DMS153 (cell line): Measurements from ENCODE around the gene ATP11C.
"Not testable (repeated sequence)": the region's sequence is repeated elsewhere in the genome, so short reads cannot be mapped to it uniquely, and the experiment has no call there.

Experiments used
- DNase-seq: peaks from one replicate; lab custom pipeline; 2025; lab: John Stamatoyannopoulos, UW

Gene ATP11C

GRCh38 chrX:139924069-139924695 is 8.7 kb downstream of the ATP11C start:
- no peak for DNase-seq

- not testable (repeated sequence) for DNase-seq
Observed at GRCh38 chrX:139921142-139921541, 11.7 kb downstream of the ATP11C start.

- DNase-seq = no peak
Observed at GRCh38 chrX:139920316-139920715, 12.5 kb downstream of the ATP11C start.

- no peak for DNase-seq
Observed at GRCh38 chrX:139914421-139914820, 18.4 kb downstream of the ATP11C start.

GRCh38 chrX:139909712-139910111 is 23.1 kb downstream of the ATP11C start:
- DNase-seq = no peak

GRCh38 chrX:139907078-139907477 is 25.8 kb downstream of the ATP11C start:
- no peak for DNase-seq

GRCh38 chrX:139905743-139906142 is 27.1 kb downstream of the ATP11C start:
- DNase-seq = no peak

- no peak for DNase-seq
Observed at GRCh38 chrX:139905051-139905450, 27.8 kb downstream of the ATP11C start.

- no peak for DNase-seq
Observed at GRCh38 chrX:139903210-139903609, 29.6 kb downstream of the ATP11C start.

- no peak for DNase-seq
Observed at GRCh38 chrX:139902559-139902958, 30.3 kb downstream of the ATP11C start.

- no peak for DNase-seq
Observed at GRCh38 chrX:139898334-139898733, 34.5 kb downstream of the ATP11C start.

GRCh38 chrX:139892512-139892911 is 40.3 kb downstream of the ATP11C start:
- DNase-seq = no peak

- no peak for DNase-seq
Observed at GRCh38 chrX:139890991-139891700, 41.7 kb downstream of the ATP11C start.

GRCh38 chrX:139889760-139890159 is 43.1 kb downstream of the ATP11C start:
- DNase-seq = no peak

- DNase-seq = no peak
Observed at GRCh38 chrX:139883984-139884383, 48.9 kb downstream of the ATP11C start.

GRCh38 chrX:139882299-139882698 is 50.6 kb downstream of the ATP11C start:
- no peak for DNase-seq

GRCh38 chrX:139881572-139881971 is 51.3 kb downstream of the ATP11C start:
- DNase-seq = no peak

GRCh38 chrX:139881130-139881529 is 51.7 kb downstream of the ATP11C start:
- no peak for DNase-seq

GRCh38 chrX:139877710-139878414 is 55.0 kb downstream of the ATP11C start:
- DNase-seq = no peak

- no peak for DNase-seq
Observed at GRCh38 chrX:139875841-139876240, 57.0 kb downstream of the ATP11C start.

GRCh38 chrX:139869796-139870195 is 63.1 kb downstream of the ATP11C start:
- no peak for DNase-seq

- no peak for DNase-seq
Observed at GRCh38 chrX:139864640-139865039, 68.2 kb downstream of the ATP11C start.

- DNase-seq = no peak
Observed at GRCh38 chrX:139862208-139862607, 70.6 kb downstream of the ATP11C start.
